Kidney glomerular epithelial cell (primary cell): ENCODE results near the gene ITGA3.
"Not testable (repeated sequence)": the region's sequence is repeated elsewhere in the genome, so short reads cannot be mapped to it uniquely, and the experiment has no call there.

Source experiments
- DNase-seq: peaks from one replicate; lab custom pipeline; 2025; lab: John Stamatoyannopoulos, UW

ITGA3 gene

DNA sequence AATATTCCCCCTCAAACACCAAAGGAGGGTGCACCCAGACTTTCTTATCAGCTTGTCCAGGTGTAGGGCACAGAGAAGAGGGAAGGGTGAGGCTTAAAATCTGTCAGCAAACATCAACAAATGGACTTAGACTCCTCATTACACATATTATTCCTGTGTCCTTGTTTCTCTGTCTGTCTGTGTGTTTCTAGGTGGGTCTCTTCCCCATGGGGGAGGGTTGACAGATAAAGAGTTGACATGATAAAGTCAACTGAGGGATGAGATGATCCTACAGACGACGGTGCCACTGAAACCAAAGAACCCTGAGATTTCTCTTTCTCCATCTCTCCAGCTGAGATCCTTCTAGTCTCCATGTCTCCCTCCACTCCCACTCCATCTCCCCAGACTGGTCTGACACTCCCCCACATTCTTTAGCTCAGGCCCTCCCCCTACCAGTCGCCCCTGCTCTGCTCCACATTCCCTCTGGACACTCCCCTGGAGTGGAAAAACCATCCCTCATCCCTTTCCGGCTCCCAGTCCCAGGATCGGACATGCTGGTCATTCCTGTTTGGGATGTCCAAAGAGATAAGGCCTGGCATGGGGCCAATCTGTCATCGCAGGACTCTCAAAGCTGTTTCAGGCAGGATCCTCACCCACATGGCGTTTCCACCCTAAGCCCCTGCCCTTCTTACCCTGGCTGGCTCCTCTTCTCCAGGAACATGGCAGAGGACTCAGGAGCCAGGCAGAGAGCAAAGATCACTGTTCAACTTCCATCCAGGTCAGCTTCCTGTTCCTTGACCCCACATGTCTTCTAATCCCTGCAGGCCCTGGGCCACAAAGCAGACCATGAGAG is 2.9 kb upstream of the ITGA3 start:
- DNase-seq: peak; percentile 93

GRCh38 chr17:50053654-50053960 is 2.3 kb upstream of the ITGA3 start:
- no peak for DNase-seq

GRCh38 chr17:50055055-50055425 is 870 bp upstream of the ITGA3 start:
- DNase-seq: peak; percentile 70

- peak; percentile 73 for DNase-seq
Measured at GRCh38 chr17:50056217-50056960, 479 bp downstream of the ITGA3 start.

DNA sequence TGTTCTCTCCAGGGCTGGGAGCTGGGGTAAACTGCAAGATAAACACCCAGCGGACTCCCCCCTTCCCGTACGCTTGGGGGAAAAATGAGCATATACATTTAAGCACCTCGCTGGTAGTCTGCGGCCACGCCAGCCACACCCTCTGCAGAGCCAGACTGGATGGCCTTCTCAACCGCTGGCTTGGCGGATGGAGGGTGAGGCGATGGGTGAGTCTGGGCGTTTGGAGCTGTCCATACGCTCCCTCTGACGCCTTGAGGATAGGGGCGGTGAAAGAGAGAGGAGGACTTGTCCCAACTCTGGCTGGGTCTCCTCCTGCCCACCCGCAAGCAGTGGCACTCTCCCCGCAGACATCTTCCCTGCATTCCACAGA is 1.0 kb downstream of the ITGA3 start:
- peak; percentile 73 for DNase-seq

DNA sequence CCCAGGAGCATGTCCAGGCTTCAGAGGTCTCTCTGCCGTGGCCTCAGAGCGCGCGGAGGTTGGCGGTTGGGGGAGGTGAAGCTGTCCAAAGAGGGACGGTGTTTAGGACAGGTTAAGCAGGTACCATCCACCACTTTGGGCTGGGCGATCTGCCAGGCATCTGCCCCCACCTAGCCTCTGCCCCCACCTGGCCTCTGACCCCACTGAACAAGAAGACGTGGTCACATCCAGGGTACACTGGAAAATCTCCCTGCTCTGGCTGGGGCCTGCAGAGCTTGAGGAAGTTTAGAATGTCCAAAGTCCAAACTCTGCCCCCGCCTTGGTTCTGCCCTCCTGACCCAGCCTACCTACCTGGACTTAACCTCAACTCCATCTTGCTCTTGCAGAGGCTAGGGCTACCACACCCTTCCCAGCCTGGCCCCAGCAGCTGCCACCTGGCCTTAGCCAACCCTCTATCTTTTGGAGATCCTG is 1.6 kb downstream of the ITGA3 start:
- no peak for DNase-seq

GRCh38 chr17:50058296-50058953 is 2.5 kb downstream of the ITGA3 start:
- no peak for DNase-seq

DNA sequence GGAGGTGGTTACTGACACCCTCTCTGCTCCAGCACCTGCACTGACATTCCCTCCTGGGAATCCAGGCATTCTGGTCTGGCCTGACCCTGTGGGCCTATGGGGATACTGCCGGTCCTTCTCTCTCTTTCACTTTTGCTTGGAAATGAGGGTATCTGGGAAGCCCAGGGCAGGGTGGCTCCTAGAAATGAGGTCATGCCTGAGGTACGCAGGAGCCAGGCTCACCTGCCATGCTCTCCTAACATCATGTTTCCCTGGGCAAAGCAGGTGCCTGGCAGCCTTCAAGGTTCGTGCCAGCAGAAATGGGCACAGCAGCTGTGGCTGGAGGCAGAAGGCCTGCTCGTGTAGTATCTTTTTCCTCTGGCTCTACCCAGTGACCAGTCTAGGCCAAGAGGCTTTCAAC is 3.3 kb downstream of the ITGA3 start:
- no peak for DNase-seq

DNA sequence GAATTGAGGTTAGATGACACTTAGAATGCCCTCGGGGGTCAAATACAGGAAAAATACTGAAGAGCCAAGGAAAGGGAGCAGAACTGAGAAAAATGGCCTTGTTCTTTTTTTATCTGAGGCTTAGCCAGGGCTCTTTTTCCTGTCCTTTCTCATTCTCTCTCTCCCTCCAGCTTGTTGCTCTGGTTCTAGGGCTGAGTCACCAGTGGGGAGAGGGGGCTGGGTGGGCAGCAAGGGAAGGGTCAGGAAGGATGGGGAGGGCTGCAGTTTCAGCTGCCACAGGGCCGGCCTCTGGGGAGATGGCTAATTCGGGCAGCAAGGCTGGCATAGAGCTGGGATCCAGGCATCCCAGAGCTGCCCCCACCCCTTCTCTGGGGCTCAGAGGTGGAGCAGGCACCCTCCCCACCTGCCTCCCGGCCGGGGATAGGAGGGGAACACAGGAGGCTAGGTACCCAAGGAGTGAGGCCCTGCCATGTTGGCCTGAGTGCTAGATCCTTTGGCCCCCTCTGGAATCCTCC is 3.9 kb downstream of the ITGA3 start:
- DNase-seq: peak; percentile 43

DNA sequence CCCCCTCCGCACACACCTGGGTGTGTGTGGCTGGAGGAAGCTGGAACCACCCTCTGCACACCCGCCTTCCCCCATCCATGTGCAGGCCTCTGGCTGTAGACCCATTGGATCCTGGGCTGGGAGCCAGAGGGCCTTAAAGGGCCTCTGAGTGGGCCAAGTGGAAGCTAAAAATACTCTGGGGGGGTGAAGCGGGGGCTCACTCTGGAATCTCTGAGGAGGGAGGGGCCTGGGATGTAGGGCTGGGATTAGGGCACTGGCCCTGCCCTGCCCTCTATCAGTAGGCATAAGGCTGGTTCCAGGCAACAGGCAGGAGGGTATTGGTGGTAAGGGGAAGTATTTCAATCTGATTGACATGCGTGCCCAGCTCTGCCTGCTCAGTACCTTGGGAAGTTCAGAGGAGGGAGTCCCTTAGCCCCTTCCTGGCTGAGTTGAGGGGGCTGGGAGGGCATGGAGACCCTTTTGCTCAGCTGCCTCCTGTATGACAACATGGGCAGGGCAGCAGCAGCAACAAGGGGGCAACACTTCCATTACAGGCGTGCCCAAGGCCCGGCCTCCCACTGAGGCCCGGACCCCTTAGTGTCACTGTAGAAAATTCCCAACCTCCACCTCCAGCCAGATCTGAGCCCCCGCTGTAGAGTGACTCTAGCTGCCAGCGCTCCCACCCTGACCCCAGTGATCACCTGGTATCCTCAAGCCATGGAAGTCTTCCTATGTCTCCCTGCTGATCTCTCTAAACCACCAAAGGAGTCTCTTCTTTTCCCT is 5.2 kb downstream of the ITGA3 start:
- DNase-seq: peak; percentile 74

DNA sequence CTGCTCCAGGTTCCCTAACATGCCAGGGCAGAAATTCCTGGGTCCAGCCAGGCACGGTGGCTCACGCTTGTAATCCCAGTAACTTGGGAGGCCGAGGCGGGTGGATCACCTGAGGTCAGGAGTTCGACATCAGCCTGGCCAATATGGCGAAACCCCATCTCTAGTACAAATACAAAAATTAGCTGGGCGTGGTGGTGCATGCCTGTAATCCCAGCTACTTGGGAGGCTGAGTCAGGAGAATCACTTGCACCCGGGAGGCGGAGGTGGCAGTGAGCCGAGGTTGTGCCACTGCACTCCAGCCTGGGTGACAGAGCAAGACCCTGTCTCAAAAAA is 5.8 kb downstream of the ITGA3 start:
- DNase-seq: not testable (repeated sequence)

GRCh38 chr17:50062293-50063243 is 6.7 kb downstream of the ITGA3 start:
- DNase-seq: peak; percentile 92

- DNase-seq: no peak
Measured at GRCh38 chr17:50063561-50064252, 7.8 kb downstream of the ITGA3 start.

- peak; percentile 93 for DNase-seq
Measured at GRCh38 chr17:50064253-50065001, 8.5 kb downstream of the ITGA3 start.

DNA sequence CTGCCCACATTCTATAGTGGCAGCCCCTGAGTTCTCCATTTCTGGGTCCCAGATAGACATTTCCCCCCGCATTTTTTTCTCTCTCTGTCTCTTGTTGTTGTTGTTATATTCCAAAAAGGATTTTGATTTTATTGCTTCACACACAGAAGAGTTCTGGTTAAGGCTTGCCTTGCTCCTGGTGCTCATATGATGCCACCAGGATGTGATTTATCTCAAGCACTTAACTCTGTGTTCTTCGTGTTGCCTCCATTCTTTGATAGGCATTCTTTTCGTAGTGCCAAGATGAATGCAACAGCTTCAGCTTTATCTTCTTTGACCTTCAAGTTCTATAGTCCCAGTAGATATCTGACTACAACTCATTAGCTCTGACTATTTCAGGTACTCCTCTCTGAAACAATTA is 9.1 kb downstream of the ITGA3 start:
- DNase-seq: no peak

DNA sequence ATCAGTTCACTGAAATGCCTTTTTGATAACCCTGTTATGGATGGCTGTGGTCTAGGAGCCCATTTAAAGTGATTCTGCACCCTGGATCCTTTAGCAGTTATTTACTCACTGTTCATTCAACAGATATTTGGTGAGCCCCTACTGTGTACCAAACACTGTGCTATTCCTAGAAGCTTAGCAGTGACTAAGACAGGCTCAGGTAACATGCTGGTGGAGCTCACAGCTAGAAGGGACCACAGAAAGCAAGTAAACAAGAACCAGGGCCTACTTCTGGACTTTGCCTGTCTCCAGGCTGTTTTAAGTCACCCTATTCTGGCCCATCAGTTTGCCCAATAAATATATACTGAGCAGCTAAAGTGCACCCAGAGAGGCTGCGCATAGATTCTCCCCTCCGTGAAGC is 11.1 kb downstream of the ITGA3 start:
- DNase-seq: no peak

GRCh38 chr17:50067996-50068395 is 12.1 kb downstream of the ITGA3 start:
- DNase-seq: no peak

- DNase-seq: no peak
Measured at GRCh38 chr17:50070908-50071680, 15.2 kb downstream of the ITGA3 start.

GRCh38 chr17:50071692-50072091 is 15.8 kb downstream of the ITGA3 start:
- no peak for DNase-seq
